GM12878 (cell line): Measurements from ENCODE around the gene CHAT. TPM values are rescaled to one million over a fixed set of nuclear protein-coding genes. Genes with fewer than 3 reads are reported as not detected.

Experiments used
- ATAC-seq: fragments of 200-7000 bp; cut with Tn5 transposase; 3 replicates; pipeline ENCODE4 v1.9.1; 2020; ENCODE audit warnings: mild to moderate bottlenecking, moderate library complexity
- BruUV-seq: library from RNA; stranded (reverse); fragments of 400-500 nt; replicated peaks from 2 replicates; lab custom pipeline; 2021; lab: Mats Ljungman, UMichigan
- CTCF ChIA-PET: fragments of 300-600 bp; sonication (Branson Sonifier 250); formaldehyde crosslinking; extraction: SDS; loops from one replicate; lab custom pipeline; 2021; ENCODE audit warnings: inconsistent platforms; lab: Yijun Ruan, JAX
- POLR2A ChIA-PET: fragments of 350-600 bp; formaldehyde crosslinking; extraction: SDS; loops from one replicate; lab custom pipeline; 2021; ENCODE audit warnings: inconsistent platforms; lab: Charles Lee
- RAD21 ChIA-PET: fragments of 300-600 bp; sonication (Branson Sonifier 250); formaldehyde crosslinking; loops from one replicate; lab custom pipeline; 2023; ENCODE audit warnings: antibody characterized with exemption; ENCODE audit not compliant: unreplicated experiment; lab: Charles Lee
- SMC1A ChIA-PET: fragments of 300-600 bp; sonication (Branson Sonifier 250); formaldehyde crosslinking; loops from one replicate; lab custom pipeline; 2023; ENCODE audit not compliant: unreplicated experiment, uncharacterized antibody; lab: Charles Lee
- DNase-seq: peaks from one replicate; pipeline ENCODE4 v3.0.0-alpha.2; 2011; ENCODE audit warnings: low read depth, low spot score
- FAIRE-seq: peaks from 3 replicates; lab custom pipeline; 2011; peaks lifted over from hg19 to GRCh38; lab: Jason Lieb, UNC
- H2AFZ ChIP-seq: 2 replicates; pipeline ENCODE4 v1.6.0; 2011; ENCODE audit warnings: low read depth, low read length, control low read depth; ENCODE audit not compliant: control insufficient read depth
- H3K27ac ChIP-seq: 2 replicates; pipeline ENCODE4 v1.5.1; 2011; ENCODE audit warnings: control low read depth; ENCODE audit not compliant: control insufficient read depth, insufficient read depth
- H3K27me3 ChIP-seq, 2 experiments: replicated peaks in 1 of 2; 2 replicates each; pipeline versions ENCODE4 v1.6.0 to v1.6.1; 2011; ENCODE audit warnings: low read length in 1 of 2; ENCODE audit not compliant: control insufficient read depth in 2 of 2, insufficient read depth in 2 of 2
- H3K36me3 ChIP-seq, 2 experiments: 2 replicates each; pipeline ENCODE4 v1.5.1; 2011; ENCODE audit warnings: low read length in 1 of 2; ENCODE audit not compliant: control insufficient read depth in 2 of 2, insufficient read depth in 2 of 2
- H3K4me1 ChIP-seq: 2 replicates; pipeline ENCODE4 v1.6.1; 2011; ENCODE audit warnings: mild to moderate bottlenecking, low read length, moderate library complexity, mixed read lengths; ENCODE audit not compliant: control insufficient read depth, insufficient read depth
- H3K4me2 ChIP-seq: 2 replicates; pipeline ENCODE4 v1.6.0; 2011; ENCODE audit warnings: control low read depth; ENCODE audit not compliant: control insufficient read depth, insufficient read depth
- H3K4me3 ChIP-seq: fragments of 200-600 bp; sonication (generic); 2 replicates; pipeline ENCODE4 v1.5.1; 2016
- H3K79me2 ChIP-seq: 2 replicates; pipeline ENCODE4 v1.6.0; 2011; ENCODE audit warnings: low read length; ENCODE audit not compliant: control insufficient read depth, insufficient read depth
- H3K9ac ChIP-seq: 2 replicates; pipeline ENCODE4 v1.8.0; 2011; ENCODE audit warnings: low read length, control low read depth, mixed read lengths; ENCODE audit not compliant: control insufficient read depth, insufficient read depth
- H3K9me3 ChIP-seq: replicated peaks from 3 replicates; pipeline ENCODE4 v1.5.1; 2011; ENCODE audit warnings: mild to moderate bottlenecking, low read length; ENCODE audit not compliant: control insufficient read depth, insufficient read depth
- H4K20me1 ChIP-seq: 2 replicates; pipeline ENCODE4 v1.6.0; 2011; ENCODE audit not compliant: control insufficient read depth, insufficient read depth
- BMI1 ChIP-seq: fragments of 450-650 bp; IDR thresholded peaks from 2 replicates; pipeline ENCODE4 v1.6.1; 2016; ENCODE audit warnings: mild to moderate bottlenecking, moderate library complexity, borderline replicate concordance
- CBX3 ChIP-seq: fragments of 200-600 bp; sonication (generic); IDR thresholded peaks from 2 replicates; pipeline ENCODE4 v1.6.1; 2016; ENCODE audit warnings: low read depth, borderline replicate concordance
- CEBPB ChIP-seq, 2 experiments: fragments of 150-350 bp in 1 of 2; IDR thresholded peaks; 2 replicates each; pipeline ENCODE4 v1.6.1; 2012 to 2014; ENCODE audit warnings: low read depth in 2 of 2, low read length in 2 of 2, borderline replicate concordance in 1 of 2, inconsistent platforms in 1 of 2
- CUX1 ChIP-seq: IDR thresholded peaks from 2 replicates; pipeline ENCODE4 v1.6.1; 2012; ENCODE audit warnings: improper control_type of control experiment, low read depth, low read length; ENCODE audit not compliant: insufficient replicate concordance
- ETV6 ChIP-seq, 2 experiments: fragments of 450-650 bp in 1 of 2; IDR thresholded peaks in 1 of 2; conservative IDR thresholded peaks in 1 of 2; 2 replicates each; pipeline ENCODE4 v1.6.1; 2014; ENCODE audit warnings: antibody characterized with exemption in 1 of 2, borderline replicate concordance in 1 of 2, low read depth in 1 of 2, mild to moderate bottlenecking in 1 of 2, moderate library complexity in 1 of 2
- MLLT1 ChIP-seq: fragments of 450-650 bp; IDR thresholded peaks from 2 replicates; pipeline ENCODE4 v1.6.1; 2016; ENCODE audit warnings: mild to moderate bottlenecking
- NFYB ChIP-seq: IDR thresholded peaks from 2 replicates; pipeline ENCODE4 v1.6.1; 2011; ENCODE audit warnings: low read depth, mild to moderate bottlenecking, low read length, improper control_type of control experiment, moderate library complexity; ENCODE audit not compliant: insufficient read depth
- SIN3A ChIP-seq: IDR thresholded peaks from 2 replicates; pipeline ENCODE4 v1.6.1; 2012; ENCODE audit warnings: low read depth, low read length, improper control_type of control experiment
- TARDBP ChIP-seq: IDR thresholded peaks from 2 replicates; pipeline ENCODE4 v1.6.1; 2016; ENCODE audit warnings: borderline replicate concordance
- USF2 ChIP-seq: IDR thresholded peaks from 2 replicates; pipeline ENCODE4 v1.6.1; 2011; ENCODE audit warnings: low read depth, low read length, improper control_type of control experiment, borderline replicate concordance
- YBX1 ChIP-seq: fragments of 450-650 bp; IDR thresholded peaks from 2 replicates; pipeline ENCODE4 v1.6.1; 2016; ENCODE audit warnings: antibody characterized with exemption
- WGBS: methylation state at CpG from one replicate; pipeline ENCODE4 v1.1.6; 2016; ENCODE audit warnings: low lambda C conversion rate; ENCODE audit not compliant: insufficient replicate concordance, insufficient coverage; ENCODE audit errors: missing lambda C conversion rate; 5-methylcytosine and 5-hydroxymethylcytosine counted together
- in situ Hi-C: fragments of 300-500 bp; cut with MboI; formaldehyde crosslinking; loops from 9 replicates; pipeline ENCODE4 v1.14.3; 2018; ENCODE audit warnings: mixed read lengths
- intact Hi-C: fragments of 100-400 bp; cut with micrococcal nuclease; formaldehyde crosslinking; loops from one replicate; pipeline ENCODE4 v1.14.2; 2022; ENCODE audit not compliant: unreplicated experiment
- polyA plus RNA-seq, 11 experiments: library from polyadenylated mRNA; depleted of rRNA in 4 of 11; unstranded in 6 of 11; stranded (reverse) in 5 of 11; fragments of >200 nt; fragmentation: Nextera tagmentation in 4 of 11; fragmentation: Illumina TruSeq in 1 of 11; extraction: Ambion mirVana in 4 of 11; extraction: Trizol in 1 of 11; gene quantifications; 1 replicate in 1 of 11; 2 replicates in 10 of 11; pipeline versions ENCODE4 v1.2.1 to v1.2.3, GENCODE V29; 2011 to 2016; ENCODE audit warnings: inconsistent platforms in 2 of 11, missing spikeins in 2 of 11, low read depth in 1 of 11
- total RNA-seq, 4 experiments: library from RNA; depleted of rRNA in 3 of 4; stranded (reverse); fragments of >200 nt in 3 of 4; fragmentation: Illumina TruSeq in 1 of 4; extraction: Trizol in 1 of 4; gene quantifications; 2 replicates each; pipeline versions ENCODE4 v1.2.1 to v1.2.3, GENCODE V29; 2013 to 2021
- TF ChIP-seq, protein P1 (sequence below): fragments of 450-650 bp; IDR thresholded peaks from 2 replicates; pipeline ENCODE4 v1.6.1; 2016; ENCODE audit warnings: mild to moderate bottlenecking

CHAT gene
- total and polyA plus RNA-seq, 10 of the 15 experiments (the other 5 are each of a cell fraction or from before 2014, with no cell fraction given) = not detected

DNA sequence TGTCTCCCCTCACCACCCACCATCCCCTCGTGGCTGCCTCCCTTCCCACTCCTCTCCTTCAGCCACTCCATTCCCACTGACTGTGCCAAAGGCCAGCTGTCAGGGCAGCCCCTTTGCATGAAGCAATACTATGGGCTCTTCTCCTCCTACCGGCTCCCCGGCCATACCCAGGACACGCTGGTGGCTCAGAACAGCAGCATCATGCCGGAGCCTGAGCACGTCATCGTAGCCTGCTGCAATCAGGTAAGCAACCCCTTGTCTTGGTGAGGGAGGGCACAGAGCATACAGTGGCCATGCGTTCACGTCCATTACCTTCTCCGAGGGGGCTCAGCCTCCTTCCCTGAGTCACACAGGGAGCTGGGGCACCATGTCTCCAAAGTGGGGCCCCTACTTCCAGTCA is 11.6 kb downstream of the CHAT start:
- no peak overlapping the region for H3K27ac ChIP-seq
- no peak for TF ChIP-seq CUX1
- TF ChIP-seq USF2 = no peak
- TF ChIP-seq CEBPB (IDR thresholded peaks at IDR 0.05; ENCODE audit: borderline replicate concordance in 1 of 2, low read depth in 2 of 2, low read length in 2 of 2) = no peak
- TF ChIP-seq ETV6 (conservative IDR thresholded peaks at IDR 0.05 in 1 of 2, IDR thresholded peaks at IDR 0.05 in 1 of 2; ENCODE audit: borderline replicate concordance in 1 of 2, low read depth in 1 of 2) = no peak
- TF ChIP-seq MLLT1 = no peak
- TF ChIP-seq YBX1 = no peak
- TF ChIP-seq TARDBP = no peak
- no peak for TF ChIP-seq NFYB
- TF ChIP-seq, protein P1, sequence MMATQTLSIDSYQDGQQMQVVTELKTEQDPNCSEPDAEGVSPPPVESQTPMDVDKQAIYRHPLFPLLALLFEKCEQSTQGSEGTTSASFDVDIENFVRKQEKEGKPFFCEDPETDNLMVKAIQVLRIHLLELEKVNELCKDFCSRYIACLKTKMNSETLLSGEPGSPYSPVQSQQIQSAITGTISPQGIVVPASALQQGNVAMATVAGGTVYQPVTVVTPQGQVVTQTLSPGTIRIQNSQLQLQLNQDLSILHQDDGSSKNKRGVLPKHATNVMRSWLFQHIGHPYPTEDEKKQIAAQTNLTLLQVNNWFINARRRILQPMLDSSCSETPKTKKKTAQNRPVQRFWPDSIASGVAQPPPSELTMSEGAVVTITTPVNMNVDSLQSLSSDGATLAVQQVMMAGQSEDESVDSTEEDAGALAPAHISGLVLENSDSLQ = no peak
- no peak for TF ChIP-seq CBX3
- TF ChIP-seq SIN3A = no peak
- TF ChIP-seq BMI1 = no peak
- no TSS peak for BruUV-seq
- 41% methylated on average over 10 of the region's 10 CpGs for WGBS
- H3K9me3 ChIP-seq = no peaks in the 10 kb centered on the region
- ChIA-PET SMC1A (no interaction called here), CTCF (no interaction called here), RAD21 (no interaction called here), POLR2A (no interaction called here)
- no peak overlapping the region for H2AFZ ChIP-seq
- H3K4me3 ChIP-seq = no peak overlapping the region
- FAIRE-seq = no peak
- intact Hi-C loops = no loop called here
- no peak for DNase-seq
- H3K4me1 ChIP-seq = no peaks in the 10 kb centered on the region
- ATAC-seq = no peak
- H3K36me3 ChIP-seq = no peaks in the 10 kb centered on the region
- in situ Hi-C loops = no loop called here
- no peaks in the 10 kb centered on the region for H4K20me1 ChIP-seq
- H3K79me2 ChIP-seq = no peaks in the 10 kb centered on the region
- H3K27me3 ChIP-seq = peaks cover 0 to 2% of the 10 kb centered on the region in 2 experiments; a peak in 2 of 4 replicates
- no peak overlapping the region for H3K4me2 ChIP-seq
- no peak overlapping the region for H3K9ac ChIP-seq
